Chondrocyte (in vitro differentiated cells): ENCODE data around the gene BEND3. TPM values are rescaled to one million over a fixed set of nuclear protein-coding genes. Genes with fewer than 3 reads are reported as not detected.

ENCODE experiments used
- DNase-seq: peaks from one replicate; pipeline ENCODE4 v3.0.0; 2021; ENCODE audit warnings: mixed read lengths, low spot score
- H3K27ac Mint-ChIP-seq: one replicate; pipeline ENCODE4 v1.8.0; 2021; ENCODE audit warnings: mild to moderate bottlenecking, moderate library complexity, mixed read lengths; ENCODE audit not compliant: unreplicated experiment
- H3K27me3 Mint-ChIP-seq: 2 replicates; pipeline ENCODE4 v1.8.0; 2021; ENCODE audit warnings: low read depth, mixed read lengths
- H3K36me3 Mint-ChIP-seq: 2 replicates; pipeline ENCODE4 v1.8.0; 2021; ENCODE audit warnings: low read depth, mixed read lengths
- H3K4me1 Mint-ChIP-seq: 2 replicates; pipeline ENCODE4 v1.8.0; 2021; ENCODE audit warnings: low read depth, mild to moderate bottlenecking, mixed read lengths
- H3K4me3 Mint-ChIP-seq: one replicate; pipeline ENCODE4 v1.8.0; 2021; ENCODE audit warnings: mild to moderate bottlenecking, moderate library complexity, mixed read lengths; ENCODE audit not compliant: unreplicated experiment
- H3K9me3 Mint-ChIP-seq: 2 replicates; pipeline ENCODE4 v1.8.0; 2021; ENCODE audit warnings: low read depth, mixed read lengths
- total RNA-seq: library from RNA; stranded (reverse); gene quantifications from 3 replicates; pipeline ENCODE4 v1.2.1, GENCODE V29; 2021
- TF ChIP-seq, protein P1 (sequence below): fragments of 200-600 bp; sonication (generic); IDR thresholded peaks from 2 replicates; pipeline ENCODE4 v1.5.0; 2021; ENCODE audit warnings: antibody characterized with exemption, mild to moderate bottlenecking, moderate library complexity

BEND3 gene
- total RNA-seq, 1 donor from 2014 or later = 3.6 TPM

DNA sequence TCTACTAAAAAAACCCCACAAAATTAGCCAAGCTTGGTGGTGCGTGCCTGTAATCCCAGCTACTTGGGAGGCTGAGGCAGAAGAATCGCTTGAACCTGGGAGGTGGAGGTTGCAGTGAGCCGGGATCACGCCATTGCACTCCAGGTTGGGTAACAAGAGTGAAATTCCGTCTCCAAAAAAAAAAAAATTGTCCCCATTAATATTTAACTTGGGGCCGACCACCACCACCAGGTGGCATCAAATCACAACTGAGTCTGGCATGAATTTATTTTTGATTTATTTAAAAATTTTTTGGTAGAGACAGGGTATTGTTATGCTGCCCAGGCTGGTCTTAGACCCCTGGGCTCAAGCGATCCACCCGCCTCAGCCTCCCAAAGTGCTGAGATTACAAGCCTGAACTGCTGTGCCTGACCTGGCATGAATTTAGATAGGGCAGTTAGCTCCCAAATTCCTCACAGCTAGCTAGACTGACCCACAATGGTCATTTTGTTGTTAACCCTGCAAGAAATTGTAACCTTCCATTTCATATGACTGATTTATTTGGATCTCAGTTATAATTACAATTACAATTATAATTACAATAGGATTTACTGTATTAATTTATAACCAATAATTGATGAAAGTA is 17.1 kb upstream of the BEND3 start:
- DNase-seq = no peak

DNA sequence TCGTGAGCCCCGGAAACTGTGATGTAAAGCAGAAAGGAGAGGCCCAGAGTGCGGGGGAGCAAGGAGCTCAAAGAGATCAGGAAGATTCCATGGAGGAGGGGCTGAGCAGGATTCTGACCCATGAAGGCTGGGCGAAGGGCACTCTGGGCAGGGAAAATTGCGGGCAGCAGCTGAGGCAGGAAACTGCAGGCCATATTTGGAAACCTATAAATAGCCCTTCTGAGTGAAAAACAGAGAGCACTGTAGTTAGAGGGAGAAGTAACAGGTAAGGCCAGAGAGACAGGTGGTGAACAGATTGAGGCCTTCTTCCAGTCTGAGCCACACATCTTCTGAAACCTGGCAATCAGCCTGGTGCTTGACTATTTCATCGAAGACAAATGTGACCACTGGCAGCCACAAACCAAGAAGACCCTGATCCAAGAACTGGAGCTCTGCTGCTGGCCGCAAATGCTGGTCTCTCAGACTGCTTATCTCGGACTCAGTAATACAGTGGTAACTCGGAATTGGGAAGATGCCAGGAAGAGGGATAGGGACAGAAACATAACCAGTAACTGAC is 14.1 kb upstream of the BEND3 start:
- H3K27ac Mint-ChIP-seq = no peak overlapping the region
- TF ChIP-seq, protein P1, sequence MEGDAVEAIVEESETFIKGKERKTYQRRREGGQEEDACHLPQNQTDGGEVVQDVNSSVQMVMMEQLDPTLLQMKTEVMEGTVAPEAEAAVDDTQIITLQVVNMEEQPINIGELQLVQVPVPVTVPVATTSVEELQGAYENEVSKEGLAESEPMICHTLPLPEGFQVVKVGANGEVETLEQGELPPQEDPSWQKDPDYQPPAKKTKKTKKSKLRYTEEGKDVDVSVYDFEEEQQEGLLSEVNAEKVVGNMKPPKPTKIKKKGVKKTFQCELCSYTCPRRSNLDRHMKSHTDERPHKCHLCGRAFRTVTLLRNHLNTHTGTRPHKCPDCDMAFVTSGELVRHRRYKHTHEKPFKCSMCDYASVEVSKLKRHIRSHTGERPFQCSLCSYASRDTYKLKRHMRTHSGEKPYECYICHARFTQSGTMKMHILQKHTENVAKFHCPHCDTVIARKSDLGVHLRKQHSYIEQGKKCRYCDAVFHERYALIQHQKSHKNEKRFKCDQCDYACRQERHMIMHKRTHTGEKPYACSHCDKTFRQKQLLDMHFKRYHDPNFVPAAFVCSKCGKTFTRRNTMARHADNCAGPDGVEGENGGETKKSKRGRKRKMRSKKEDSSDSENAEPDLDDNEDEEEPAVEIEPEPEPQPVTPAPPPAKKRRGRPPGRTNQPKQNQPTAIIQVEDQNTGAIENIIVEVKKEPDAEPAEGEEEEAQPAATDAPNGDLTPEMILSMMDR = no peak
- no peak overlapping the region for H3K4me3 Mint-ChIP-seq
- no peaks in the 10 kb centered on the region for H3K9me3 Mint-ChIP-seq
- no peaks in the 10 kb centered on the region for H3K27me3 Mint-ChIP-seq
- no peak for DNase-seq
- H3K36me3 Mint-ChIP-seq = no peaks in the 10 kb centered on the region
- H3K4me1 Mint-ChIP-seq = peaks cover 9% of the 10 kb centered on the region

More for the DNA sequence above, 17.1 kb upstream of the BEND3 start:
- peaks cover 9% of the 10 kb centered on the region for H3K4me1 Mint-ChIP-seq
- TF ChIP-seq, protein P1 = peak; percentile 85
- no peaks in the 10 kb centered on the region for H3K27me3 Mint-ChIP-seq
- H3K27ac Mint-ChIP-seq = no peak overlapping the region
- no peak overlapping the region for H3K4me3 Mint-ChIP-seq
- H3K9me3 Mint-ChIP-seq = no peaks in the 10 kb centered on the region
- H3K36me3 Mint-ChIP-seq = no peaks in the 10 kb centered on the region

DNA sequence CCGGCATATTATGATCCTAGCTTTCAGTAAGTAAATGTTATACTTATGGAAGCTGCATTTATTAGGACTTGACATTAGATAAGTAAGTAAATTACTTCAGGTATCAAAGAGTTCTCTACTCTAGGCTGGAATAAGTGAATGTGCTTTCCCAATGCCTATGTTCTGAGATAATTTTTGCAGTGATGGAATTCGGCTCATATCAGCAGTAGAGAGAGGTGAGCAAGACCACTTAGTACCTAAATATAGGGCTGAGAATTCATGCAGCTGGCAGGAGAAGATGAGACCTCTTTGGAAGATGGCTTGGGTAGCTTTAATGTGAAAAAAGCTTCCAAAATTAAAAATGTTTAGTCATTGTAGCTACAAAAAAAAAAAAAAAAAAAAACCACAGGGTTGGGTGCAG is 13.3 kb upstream of the BEND3 start:
- peaks cover 9% of the 10 kb centered on the region for H3K4me1 Mint-ChIP-seq
- H3K9me3 Mint-ChIP-seq = no peaks in the 10 kb centered on the region
- no peak overlapping the region for H3K27ac Mint-ChIP-seq
- no peak for DNase-seq
- H3K27me3 Mint-ChIP-seq = no peaks in the 10 kb centered on the region
- H3K36me3 Mint-ChIP-seq = no peaks in the 10 kb centered on the region
- TF ChIP-seq, protein P1 = no peak
- no peak overlapping the region for H3K4me3 Mint-ChIP-seq

DNA sequence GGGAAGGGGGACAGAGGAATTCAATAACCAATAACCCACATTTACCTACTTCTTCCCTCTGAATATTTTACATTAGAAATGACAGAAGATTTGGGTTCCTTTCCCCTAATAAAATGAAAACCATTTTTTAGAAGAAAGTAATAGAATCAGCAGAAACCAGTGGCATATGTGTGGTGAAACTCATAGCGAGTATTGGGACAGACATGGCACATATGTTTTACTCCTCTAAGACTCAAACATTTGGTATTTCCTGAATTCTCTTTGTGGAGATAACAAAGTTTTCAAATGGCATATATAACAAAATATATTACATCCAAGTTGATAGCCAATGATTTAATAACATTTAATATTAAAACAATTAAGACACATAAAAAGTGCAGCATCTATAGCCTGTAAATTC is 12.9 kb upstream of the BEND3 start:
- Mint-ChIP-seq H3K27ac (no peak overlapping the region), H3K36me3 (no peaks in the 10 kb centered on the region), H3K4me1 (peaks cover 9% of the 10 kb centered on the region), H3K27me3 (no peaks in the 10 kb centered on the region), H3K4me3 (no peak overlapping the region), H3K9me3 (no peaks in the 10 kb centered on the region)
- DNase-seq = no peak
- TF ChIP-seq, protein P1 = no peak

DNA sequence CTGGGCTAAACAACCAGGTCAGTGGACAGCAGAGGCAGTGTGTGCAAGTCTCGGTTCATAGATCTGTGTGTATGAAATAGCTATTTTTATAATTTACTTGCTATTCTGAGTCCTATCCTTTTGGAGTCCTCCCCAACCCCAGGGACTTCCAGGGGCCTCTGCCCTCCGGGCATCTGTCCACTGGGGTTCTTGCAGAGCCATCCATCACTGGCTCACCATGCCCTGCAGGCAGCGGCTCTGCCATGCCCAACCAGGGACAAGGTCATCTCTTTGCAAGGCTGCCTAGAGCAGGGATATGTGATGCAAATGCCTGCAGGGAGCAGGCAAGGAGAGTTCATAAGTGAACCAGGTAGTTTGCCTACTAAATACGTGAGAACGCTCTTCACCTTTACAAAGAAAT is 10.5 kb upstream of the BEND3 start:
- TF ChIP-seq, protein P1 = no peak
- H3K9me3 Mint-ChIP-seq = no peaks in the 10 kb centered on the region
- no peak overlapping the region for H3K27ac Mint-ChIP-seq
- H3K4me3 Mint-ChIP-seq = no peak overlapping the region
- H3K27me3 Mint-ChIP-seq = no peaks in the 10 kb centered on the region
- no peak for DNase-seq
- H3K36me3 Mint-ChIP-seq = no peaks in the 10 kb centered on the region
- peaks cover 9% of the 10 kb centered on the region for H3K4me1 Mint-ChIP-seq
